HepG2 (cell line): ENCODE results near the gene IFNA16.

Experiments
- GATAD2A ChIP-seq: IDR thresholded peaks from 2 replicates; pipeline ENCODE4 v1.6.1; 2016
- KLF12 ChIP-seq: sonication (generic); formaldehyde crosslinking; IDR thresholded peaks from 2 replicates; pipeline ENCODE4 v1.4.0; 2020; ENCODE audit warnings: missing genetic modification reagents, borderline replicate concordance
- ZFYVE20 ChIP-seq: sonication (generic); formaldehyde crosslinking; IDR thresholded peaks from 2 replicates; pipeline ENCODE4 v1.8.0; 2023; ENCODE audit warnings: low read depth, mild to moderate bottlenecking, moderate library complexity, missing genetic modification reagents, borderline replicate concordance
- ZNF235 ChIP-seq: sonication (generic); formaldehyde crosslinking; IDR thresholded peaks from 2 replicates; pipeline ENCODE4 v1.8.1; 2023; ENCODE audit warnings: mild to moderate bottlenecking, missing genetic modification reagents, borderline replicate concordance

GRCh38 chr9:21251190-21251589 lies 34.1 kb upstream of the IFNA16 start:
- TF ChIP-seq GATAD2A (CRISPR knock-in tag) = no peak
- TF ChIP-seq ZFYVE20 = no peak
- TF ChIP-seq KLF12 = no peak
- TF ChIP-seq ZNF235 (CRISPR knock-in tag) = no peak
